Sigmoid colon (tissue), 4 donors: ENCODE data around the gene PRKCB.

Source experiments
- EP300 ChIP-seq, 4 donors: sonication (generic); formaldehyde crosslinking; IDR thresholded peaks; one replicate each; pipeline ENCODE4 v1.6.1; 2017; ENCODE audit warnings: antibody characterized with exemption in 4 of 4
- POLR2A ChIP-seq, 2 donors: fragments of 450-650 bp; IDR thresholded peaks; one replicate each; pipeline ENCODE4 v1.6.1; 2016; ENCODE audit warnings: antibody characterized with exemption in 2 of 2, mild to moderate bottlenecking in 2 of 2, moderate library complexity in 2 of 2
- POLR2AphosphoS5 ChIP-seq, 4 donors: sonication (generic); formaldehyde crosslinking; IDR thresholded peaks; one replicate each; pipeline ENCODE4 v1.6.1; 2017; ENCODE audit warnings: antibody characterized with exemption in 4 of 4
- TF ChIP-seq, protein P1 (sequence below), 4 experiments: fragments of 450-650 bp in 3 of 4; fragments of 200-600 bp in 1 of 4; IDR thresholded peaks; one replicate each; pipeline ENCODE4 v1.5.1; 2016 to 2019; ENCODE audit warnings: antibody characterized with exemption in 4 of 4, mild to moderate bottlenecking in 3 of 4, moderate library complexity in 2 of 4

DNA sequence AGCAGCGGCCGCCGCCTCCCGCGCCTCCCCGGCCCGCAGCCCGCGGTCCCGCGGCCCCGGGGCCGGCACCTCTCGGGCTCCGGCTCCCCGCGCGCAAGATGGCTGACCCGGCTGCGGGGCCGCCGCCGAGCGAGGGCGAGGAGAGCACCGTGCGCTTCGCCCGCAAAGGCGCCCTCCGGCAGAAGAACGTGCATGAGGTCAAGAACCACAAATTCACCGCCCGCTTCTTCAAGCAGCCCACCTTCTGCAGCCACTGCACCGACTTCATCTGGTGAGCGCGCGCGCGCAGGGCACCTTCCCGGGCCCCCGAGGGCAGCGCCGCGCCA is 258 bp downstream of the PRKCB start:
- TF ChIP-seq, protein P1, sequence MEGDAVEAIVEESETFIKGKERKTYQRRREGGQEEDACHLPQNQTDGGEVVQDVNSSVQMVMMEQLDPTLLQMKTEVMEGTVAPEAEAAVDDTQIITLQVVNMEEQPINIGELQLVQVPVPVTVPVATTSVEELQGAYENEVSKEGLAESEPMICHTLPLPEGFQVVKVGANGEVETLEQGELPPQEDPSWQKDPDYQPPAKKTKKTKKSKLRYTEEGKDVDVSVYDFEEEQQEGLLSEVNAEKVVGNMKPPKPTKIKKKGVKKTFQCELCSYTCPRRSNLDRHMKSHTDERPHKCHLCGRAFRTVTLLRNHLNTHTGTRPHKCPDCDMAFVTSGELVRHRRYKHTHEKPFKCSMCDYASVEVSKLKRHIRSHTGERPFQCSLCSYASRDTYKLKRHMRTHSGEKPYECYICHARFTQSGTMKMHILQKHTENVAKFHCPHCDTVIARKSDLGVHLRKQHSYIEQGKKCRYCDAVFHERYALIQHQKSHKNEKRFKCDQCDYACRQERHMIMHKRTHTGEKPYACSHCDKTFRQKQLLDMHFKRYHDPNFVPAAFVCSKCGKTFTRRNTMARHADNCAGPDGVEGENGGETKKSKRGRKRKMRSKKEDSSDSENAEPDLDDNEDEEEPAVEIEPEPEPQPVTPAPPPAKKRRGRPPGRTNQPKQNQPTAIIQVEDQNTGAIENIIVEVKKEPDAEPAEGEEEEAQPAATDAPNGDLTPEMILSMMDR (IDR thresholded peaks at IDR 0.05) = no peak
- TF ChIP-seq POLR2AphosphoS5 (IDR thresholded peaks at IDR 0.05) (no peak), POLR2A (IDR thresholded peaks at IDR 0.05) (no peak), EP300 (IDR thresholded peaks at IDR 0.05) (no peak)
